Prostate gland (tissue), 2 donors: ENCODE results near the gene DBX1. TPM values are rescaled to one million over a fixed set of nuclear protein-coding genes. Genes with fewer than 3 reads are reported as not detected.
"Not testable (repeated sequence)": the region's sequence is repeated elsewhere in the genome, so short reads cannot be mapped to it uniquely, and the experiment has no call there.

ENCODE experiments used
- DNase-seq: peaks from one replicate; pipeline ENCODE4 v3.0.0-alpha.2; 2019; ENCODE audit warnings: low spot score
- H3K27ac ChIP-seq, 2 donors: fragments of 200-600 bp; sonication (generic); 2 replicates each; pipeline ENCODE4 v1.5.1; 2017 to 2019
- H3K27me3 ChIP-seq: fragments of 200-600 bp; sonication (generic); replicated peaks from 2 replicates; pipeline ENCODE4 v1.5.1; 2019; ENCODE audit not compliant: insufficient read depth
- H3K36me3 ChIP-seq, 2 donors: fragments of 200-600 bp; sonication (generic); 1 replicate in 1 of 2; 2 replicates in 1 of 2; pipeline versions ENCODE4 v1.5.1 to v1.8.1; 2017 to 2019
- H3K4me1 ChIP-seq: fragments of 200-600 bp; sonication (generic); replicated peaks from 2 replicates; pipeline ENCODE4 v1.5.1; 2019
- H3K4me3 ChIP-seq, 2 donors: fragments of 200-600 bp; sonication (generic); 2 replicates each; pipeline ENCODE4 v1.5.1; 2017 to 2019
- H3K9me3 ChIP-seq: fragments of 200-600 bp; sonication (generic); 2 replicates; pipeline ENCODE4 v1.5.1; 2017
- CTCF ChIP-seq, 4 experiments: fragments of 200-600 bp in 2 of 4; fragments of 450-650 bp in 2 of 4; sonication (generic) in 2 of 4; IDR thresholded peaks; 1 replicate in 3 of 4; 2 replicates in 1 of 4; pipeline ENCODE4 v1.5.1; 2016 to 2019; ENCODE audit warnings: antibody characterized with exemption in 4 of 4, mild to moderate bottlenecking in 2 of 4, moderate library complexity in 2 of 4
- POLR2A ChIP-seq: fragments of 450-650 bp; IDR thresholded peaks from one replicate; pipeline ENCODE4 v1.6.1; 2016; ENCODE audit warnings: antibody characterized with exemption, mild to moderate bottlenecking
- POLR2AphosphoS5 ChIP-seq: sonication (generic); formaldehyde crosslinking; IDR thresholded peaks from one replicate; pipeline ENCODE4 v1.6.1; 2017; ENCODE audit warnings: antibody characterized with exemption
- WGBS: methylation state at CpG from one replicate; pipeline ENCODE4 v1.1.5; 2018; 5-methylcytosine and 5-hydroxymethylcytosine counted together
- intact Hi-C: fragments of 100-400 bp; cut with DNase I; formaldehyde crosslinking; loops from one replicate; pipeline ENCODE4 v1.14.2; 2022
- total RNA-seq, 2 donors: library from RNA; depleted of rRNA; stranded (reverse); fragments of >200 nt; gene quantifications; one replicate each; pipeline ENCODE4 v1.1.0, GENCODE V29; 2016

The DBX1 gene
- total RNA-seq, 2 donors from 2014 or later, result not detected

GRCh38 chr11:20204681-20205080, 44.4 kb upstream of the DBX1 start:
- Histone ChIP-seq H3K36me3 (no peaks in the 10 kb centered on the region), H3K9me3 (no peaks in the 10 kb centered on the region), H3K27me3 (no peaks in the 10 kb centered on the region), H3K4me3 (no peak overlapping the region), H3K4me1 (no peaks in the 10 kb centered on the region), H3K27ac (no peak overlapping the region)
- no peak for DNase-seq
- TF ChIP-seq POLR2AphosphoS5 (no peak), CTCF (IDR thresholded peaks at IDR 0.05) (no peak), POLR2A (no peak)
- intact Hi-C loops, result no loop called here

GRCh38 chr11:20203831-20204230, 43.6 kb upstream of the DBX1 start:
- no peaks in the 10 kb centered on the region for H3K4me1 ChIP-seq
- H3K27ac ChIP-seq, result no peak overlapping the region
- no peak for DNase-seq
- TF ChIP-seq POLR2A (no peak), CTCF (IDR thresholded peaks at IDR 0.05) (no peak), POLR2AphosphoS5 (no peak)
- intact Hi-C loops, result no loop called here
- H3K4me3 ChIP-seq, result no peak overlapping the region
- no peaks in the 10 kb centered on the region for H3K27me3 ChIP-seq
- no peaks in the 10 kb centered on the region for H3K9me3 ChIP-seq
- H3K36me3 ChIP-seq, result no peaks in the 10 kb centered on the region

GRCh38 chr11:20201231-20201630, 41.0 kb upstream of the DBX1 start:
- Histone ChIP-seq H3K36me3 (no peaks in the 10 kb centered on the region), H3K4me1 (no peaks in the 10 kb centered on the region), H3K27ac (no peak overlapping the region), H3K9me3 (no peaks in the 10 kb centered on the region), H3K4me3 (no peak overlapping the region), H3K27me3 (no peaks in the 10 kb centered on the region)
- DNase-seq, result no peak
- intact Hi-C loops, result no loop called here
- 38% methylated on average over 2 of the region's 2 CpGs for WGBS
- TF ChIP-seq POLR2AphosphoS5 (no peak), POLR2A (no peak), CTCF (IDR thresholded peaks at IDR 0.05) (no peak)

GRCh38 chr11:20200331-20200955, 40.2 kb upstream of the DBX1 start:
- H3K36me3 ChIP-seq, intact Hi-C loops, H3K27me3 ChIP-seq, H3K27ac ChIP-seq, H3K4me1 ChIP-seq, H3K9me3 ChIP-seq, H3K4me3 ChIP-seq, DNase-seq: not testable (repeated sequence)
- WGBS, result 20% methylated on average over 5 of the region's 5 CpGs

- Histone ChIP-seq H3K27ac (no peak overlapping the region), H3K36me3 (no peaks in the 10 kb centered on the region), H3K4me1 (no peaks in the 10 kb centered on the region), H3K27me3 (no peaks in the 10 kb centered on the region), H3K4me3 (no peak overlapping the region), H3K9me3 (no peaks in the 10 kb centered on the region)
- 25% methylated on average over 2 of the region's 2 CpGs for WGBS
- no peak for DNase-seq
- TF ChIP-seq POLR2A (no peak), CTCF (IDR thresholded peaks at IDR 0.05) (no peak), POLR2AphosphoS5 (no peak)
- intact Hi-C loops, result no loop called here
Measured at GRCh38 chr11:20197881-20198280, 37.6 kb upstream of the DBX1 start.
